SK-N-DZ (cell line): Measurements from ENCODE around the gene OCEL1.

ENCODE experiments used
- DNase-seq: peaks from one replicate; pipeline ENCODE4 v3.0.0-alpha.2; 2015; ENCODE audit warnings: low spot score

The OCEL1 gene

DNA sequence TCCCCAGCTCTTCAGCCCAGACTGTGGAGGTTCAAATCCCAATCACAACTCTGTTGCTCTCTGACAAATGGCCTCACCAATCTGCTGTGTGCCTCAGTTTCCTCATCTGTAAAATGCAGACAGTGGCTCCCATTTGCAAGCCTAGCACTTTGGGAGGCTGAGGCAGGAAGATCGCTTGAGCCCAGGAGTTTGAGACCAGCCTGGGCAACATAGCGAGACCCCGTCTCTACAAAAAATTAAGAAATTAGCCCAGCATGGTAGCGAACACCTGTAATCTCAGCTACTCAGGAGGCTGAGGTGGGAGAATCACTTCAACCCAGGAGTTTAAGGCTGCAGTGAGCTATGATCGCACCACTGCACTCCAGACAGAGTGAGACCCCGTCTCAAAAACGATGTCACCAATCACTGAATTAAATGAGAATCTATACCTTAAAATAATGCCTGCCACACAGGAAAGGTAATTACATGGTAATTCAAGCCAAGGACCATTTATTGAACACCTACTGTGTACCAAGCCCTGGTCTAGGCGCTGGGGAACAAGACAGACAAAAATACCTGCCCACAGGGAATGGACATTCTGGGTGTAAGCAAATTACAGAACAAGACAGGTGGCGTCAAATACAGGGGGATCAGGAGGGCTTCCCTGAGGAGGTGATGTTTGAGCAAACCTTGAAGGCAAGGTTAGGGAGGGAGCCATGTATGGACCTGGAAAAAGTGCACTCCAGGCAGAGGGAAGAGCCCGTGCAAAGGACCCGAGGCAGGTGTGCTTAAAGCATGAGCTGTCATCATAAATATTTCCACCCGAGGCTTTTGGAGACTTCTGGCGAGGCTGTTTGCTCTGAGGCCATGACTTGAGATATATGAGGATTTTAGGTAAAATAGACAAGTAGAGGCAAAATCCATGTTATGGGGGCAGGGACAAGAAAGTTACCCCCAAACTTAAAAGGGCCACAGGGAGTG lies 12.0 kb downstream of the OCEL1 start:
- DNase-seq, result no peak

DNA sequence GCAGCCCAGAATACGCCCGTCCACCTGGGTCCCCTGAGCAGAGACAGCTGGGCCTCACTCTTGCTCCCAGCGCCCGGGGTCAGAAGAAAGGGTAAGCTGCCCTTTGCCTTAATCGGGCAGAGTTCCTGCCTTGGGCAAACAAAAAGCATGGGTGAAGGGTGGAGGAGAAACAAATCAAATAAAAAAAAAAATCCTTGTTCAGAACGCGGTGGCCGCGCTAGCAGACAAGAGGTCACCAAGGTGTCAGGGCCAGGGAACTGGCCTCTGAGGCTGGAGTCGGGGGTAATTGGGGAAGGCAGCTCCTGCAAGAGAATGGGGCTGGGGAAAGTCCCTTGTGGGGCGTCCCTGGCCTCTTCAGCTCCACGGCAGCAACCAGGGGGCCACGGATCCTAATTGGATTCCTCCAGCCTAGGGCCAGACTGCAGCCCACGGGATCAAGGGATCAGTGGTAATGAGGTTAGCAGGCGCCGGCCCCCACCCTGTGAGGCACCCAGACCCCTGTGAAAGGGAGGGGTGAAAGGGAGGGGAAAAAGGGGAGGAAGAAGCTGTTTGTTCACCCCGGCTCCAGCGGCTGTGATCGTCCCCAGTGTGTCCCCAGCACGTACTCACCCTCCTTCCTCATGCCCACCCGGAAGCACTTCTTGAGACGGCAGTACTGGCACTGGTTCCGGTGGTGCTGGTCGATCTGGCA lies 14.2 kb downstream of the OCEL1 start:
- peak; percentile 67 for DNase-seq

DNA sequence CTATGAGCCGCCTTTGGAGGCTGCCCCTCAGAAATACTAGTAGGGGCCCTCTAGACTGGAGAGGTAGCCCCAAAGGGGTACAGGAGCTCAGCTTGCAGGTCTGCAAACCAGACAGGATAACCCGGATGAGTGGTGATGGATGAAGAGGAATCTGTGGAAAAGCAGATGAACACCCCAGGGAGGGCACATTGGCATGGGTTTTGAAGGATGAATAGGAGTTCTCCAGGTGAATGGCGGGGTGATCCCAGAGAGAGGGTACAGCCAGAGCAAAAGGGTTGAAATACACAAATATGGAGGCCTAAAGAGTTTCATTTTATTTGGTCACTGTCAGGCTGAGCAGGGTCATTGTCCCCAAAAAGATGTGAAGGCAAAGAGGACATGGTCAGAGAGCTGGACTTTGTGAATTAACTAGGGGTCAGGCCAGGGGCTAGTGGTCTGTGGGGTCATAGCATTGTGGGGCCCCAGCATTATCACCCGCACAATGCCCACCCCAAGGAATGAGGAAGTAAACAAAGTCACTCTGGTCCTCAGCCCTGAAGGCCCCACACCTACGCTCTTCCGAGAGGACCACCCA lies 14.9 kb downstream of the OCEL1 start:
- DNase-seq, result no peak

DNA sequence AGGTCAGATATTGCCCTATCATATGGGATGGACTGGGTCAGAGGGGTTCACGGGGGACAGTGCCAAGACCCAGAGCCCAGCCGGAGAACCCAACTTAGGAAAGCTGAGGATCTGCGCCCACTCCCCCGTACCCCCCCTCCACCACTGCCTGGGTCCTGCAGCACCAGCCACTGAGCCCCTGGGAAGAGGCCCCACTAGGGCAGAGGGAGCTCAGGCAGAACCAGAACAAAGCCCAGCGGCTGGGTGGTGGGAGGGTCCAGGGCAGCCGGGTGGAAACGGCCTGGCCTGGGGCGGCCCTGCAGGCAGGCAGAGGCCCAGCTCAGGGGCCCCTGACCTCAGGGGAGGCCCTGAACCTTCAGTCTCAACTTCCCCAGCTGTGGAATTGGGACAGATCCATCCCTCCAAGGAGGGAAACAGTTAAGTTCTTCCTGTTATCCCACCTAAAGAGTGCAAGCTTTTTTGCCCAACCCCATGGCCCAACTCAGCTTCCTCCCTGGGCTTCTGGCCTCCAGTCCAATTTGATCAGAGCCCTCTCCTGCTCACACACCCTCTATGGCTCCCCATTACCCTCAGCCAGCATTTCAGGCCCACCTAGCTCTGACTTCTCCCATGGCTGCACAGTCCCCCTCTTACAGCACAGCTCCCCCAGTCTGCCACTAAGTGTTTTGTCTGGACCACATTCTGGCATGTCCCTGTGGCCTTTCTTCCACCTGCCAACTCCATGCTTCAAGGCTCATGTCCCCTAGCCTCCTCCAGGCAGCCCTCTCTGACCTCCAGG lies 16.6 kb downstream of the OCEL1 start:
- no peak for DNase-seq

DNA sequence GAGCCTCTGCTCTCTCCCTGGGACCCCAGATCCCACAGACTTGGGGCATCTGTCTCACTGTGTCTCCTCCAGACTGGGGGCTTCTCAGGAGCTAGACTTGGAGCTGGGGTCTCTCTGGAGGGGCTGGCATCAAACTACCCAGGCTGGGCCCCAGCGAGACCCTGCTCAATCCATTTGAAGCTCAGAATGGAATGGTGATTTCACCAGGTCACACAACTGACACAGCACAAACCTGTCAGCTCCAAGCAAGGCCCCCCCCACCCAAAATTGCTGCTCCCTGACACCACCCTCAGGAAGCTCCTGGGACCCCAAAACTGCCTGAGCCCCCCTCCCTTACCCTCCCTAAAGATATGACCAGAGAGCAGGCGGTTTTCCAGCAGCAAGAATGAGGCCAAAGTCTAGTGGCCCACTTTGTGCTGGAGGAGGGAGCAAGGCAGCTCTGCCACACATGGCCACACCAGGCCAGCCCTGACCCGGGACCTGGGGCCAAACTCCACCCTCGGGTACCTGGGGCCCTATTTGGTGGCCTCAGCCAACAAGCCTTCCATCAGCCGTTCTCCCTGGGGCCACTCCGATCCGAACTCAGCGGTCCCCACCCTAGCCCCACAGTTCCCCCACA lies 17.3 kb downstream of the OCEL1 start:
- no peak for DNase-seq

DNA sequence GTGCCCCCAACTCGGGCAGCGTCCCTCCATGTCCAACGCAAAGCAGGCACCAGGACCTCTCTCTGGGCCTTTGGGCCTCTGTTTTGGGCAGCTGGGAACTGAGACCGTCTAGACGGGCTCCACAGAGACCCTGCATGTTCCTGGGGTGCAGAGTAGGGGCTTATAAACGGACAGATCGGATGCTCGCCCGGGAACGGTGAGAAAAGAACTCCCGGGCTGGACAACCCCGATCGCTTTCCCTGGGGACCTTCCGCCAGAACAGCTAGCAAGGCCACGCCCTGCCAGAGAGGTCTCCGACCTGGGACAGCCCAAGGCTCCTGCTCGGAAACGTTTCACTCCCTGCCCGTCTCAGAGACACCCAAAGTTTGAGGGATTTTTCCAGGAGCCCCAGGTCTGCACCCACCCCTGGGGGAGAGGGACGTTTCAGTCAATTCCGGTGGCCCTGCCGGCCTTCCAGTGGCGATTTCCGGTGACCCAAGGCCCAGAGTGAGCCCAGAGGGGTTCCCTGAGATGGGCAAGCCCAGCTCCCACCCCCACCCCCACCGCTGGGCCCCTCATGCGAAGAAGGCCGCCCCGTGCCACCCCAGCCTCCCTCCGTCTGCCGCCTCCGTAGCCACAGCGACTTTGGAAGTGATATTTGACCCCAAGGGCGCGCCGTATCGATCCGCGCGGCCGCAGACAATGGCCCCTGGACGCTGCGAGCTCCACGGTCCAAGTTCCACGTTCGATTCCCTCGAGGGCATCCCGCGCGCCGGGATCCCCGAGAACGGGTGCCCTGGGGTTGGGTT lies 18.0 kb downstream of the OCEL1 start:
- peak; percentile 69 for DNase-seq

DNA sequence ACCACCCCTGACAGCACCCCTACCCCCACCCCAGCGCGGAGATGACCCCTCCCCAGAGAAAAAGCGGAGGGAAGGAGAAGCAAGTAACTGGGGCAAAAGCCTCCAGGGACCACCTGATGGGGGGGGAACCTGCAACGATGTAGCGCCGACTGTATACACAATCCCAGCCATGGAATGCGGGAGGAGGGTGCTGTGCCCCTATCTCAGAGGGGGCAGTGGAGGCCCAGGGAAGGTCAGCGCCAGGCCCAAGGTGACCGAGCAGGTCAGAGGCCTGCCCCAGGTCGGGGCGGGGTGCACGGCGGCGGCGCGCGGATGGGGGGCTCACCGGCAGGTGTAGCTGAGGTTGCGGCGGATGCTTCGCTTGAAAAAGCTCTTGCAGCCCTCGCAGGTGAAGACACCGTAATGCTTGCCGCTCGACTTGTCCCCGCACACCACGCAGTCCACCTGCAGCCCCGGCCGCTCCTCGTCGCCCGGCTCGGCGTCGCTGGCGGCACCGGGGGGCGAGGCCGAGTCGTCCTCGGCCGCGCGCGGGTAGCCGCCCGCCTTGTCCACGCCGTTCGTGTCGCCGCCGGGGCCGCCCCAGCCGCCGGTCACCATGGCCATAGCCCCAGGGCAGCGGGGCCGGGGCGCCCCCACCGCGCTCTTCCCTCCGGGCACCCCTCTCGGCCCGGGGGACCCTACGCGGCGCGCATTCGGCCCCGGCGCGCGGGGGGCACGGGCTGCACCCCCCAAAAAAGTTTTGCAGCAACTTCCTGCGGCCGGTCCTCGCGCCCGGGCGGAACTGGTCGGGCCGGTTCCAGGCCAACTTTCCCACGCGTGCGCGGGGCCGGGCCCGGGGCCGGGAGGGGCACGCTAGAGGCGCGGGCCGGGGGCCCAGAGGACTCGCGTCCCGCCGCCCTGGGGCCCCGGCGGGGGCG lies 18.9 kb downstream of the OCEL1 start:
- DNase-seq, result no peak

DNA sequence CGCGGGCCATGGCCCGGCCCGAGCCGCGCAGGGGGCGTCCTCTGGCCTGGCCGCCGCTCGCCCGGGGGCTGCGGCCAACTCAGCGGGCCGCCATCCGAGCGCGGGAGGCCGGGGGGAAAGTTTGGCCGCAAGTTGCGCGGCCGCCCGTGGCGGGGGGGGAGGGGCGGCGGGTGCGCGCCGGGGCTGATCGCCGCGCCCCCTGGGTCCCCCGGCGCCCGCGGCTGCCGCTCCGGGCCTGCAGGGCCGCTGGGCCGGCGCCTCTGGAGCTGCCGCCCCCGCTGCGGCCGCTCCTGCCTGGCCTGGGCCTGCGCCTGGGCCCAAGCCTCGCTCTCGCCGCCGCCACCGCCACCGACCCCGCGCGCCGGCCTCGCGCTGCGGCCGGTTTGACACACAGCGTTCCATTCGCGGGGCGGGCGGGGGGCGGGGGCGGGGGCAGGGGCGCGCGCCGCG lies 19.5 kb downstream of the OCEL1 start, which contains the start of gene NR2F6:
Gene NR2F6 (minus strand): TSS at position 385 of the 450 bp plus-strand sequence. CDS start 699 bp downstream, outside the sequence.
- DNase-seq, result no peak

DNA sequence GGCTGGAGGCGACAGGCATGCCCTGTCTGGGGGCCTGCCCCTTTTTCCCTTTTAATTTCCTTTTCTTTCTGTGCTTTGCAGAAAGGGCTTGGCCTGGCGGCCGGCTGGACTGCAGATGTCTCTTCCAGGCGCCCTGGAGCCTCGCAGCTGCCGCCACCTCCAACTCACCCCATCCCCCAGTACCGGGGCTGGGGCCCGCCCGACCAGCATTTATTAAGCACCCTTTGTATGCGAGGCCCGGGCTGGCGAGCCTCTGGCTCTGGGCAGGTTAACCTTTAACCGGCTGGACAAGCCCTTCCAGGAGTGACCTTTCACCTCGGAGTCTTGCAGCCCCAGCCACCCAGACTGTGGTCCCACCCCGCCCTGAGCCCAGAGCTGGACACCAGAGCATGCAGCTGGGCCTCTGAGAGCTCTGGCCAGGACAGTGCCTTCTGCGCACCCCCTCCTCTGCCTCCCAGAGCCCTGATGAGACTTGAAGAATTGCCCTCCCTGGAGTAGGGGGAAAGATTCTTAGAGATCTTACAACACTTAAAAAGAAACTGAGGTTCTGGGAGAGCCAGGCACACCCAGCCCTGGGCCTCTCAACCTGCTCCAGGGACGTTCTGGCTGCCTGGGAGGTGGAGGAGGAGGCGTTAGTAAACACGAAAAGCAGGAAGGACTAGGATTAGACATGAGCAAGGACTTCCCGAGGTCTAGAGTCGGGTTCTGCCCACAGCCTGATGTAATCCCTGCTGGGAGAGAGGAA lies 20.8 kb downstream of the OCEL1 start:
- DNase-seq, result no peak

DNA sequence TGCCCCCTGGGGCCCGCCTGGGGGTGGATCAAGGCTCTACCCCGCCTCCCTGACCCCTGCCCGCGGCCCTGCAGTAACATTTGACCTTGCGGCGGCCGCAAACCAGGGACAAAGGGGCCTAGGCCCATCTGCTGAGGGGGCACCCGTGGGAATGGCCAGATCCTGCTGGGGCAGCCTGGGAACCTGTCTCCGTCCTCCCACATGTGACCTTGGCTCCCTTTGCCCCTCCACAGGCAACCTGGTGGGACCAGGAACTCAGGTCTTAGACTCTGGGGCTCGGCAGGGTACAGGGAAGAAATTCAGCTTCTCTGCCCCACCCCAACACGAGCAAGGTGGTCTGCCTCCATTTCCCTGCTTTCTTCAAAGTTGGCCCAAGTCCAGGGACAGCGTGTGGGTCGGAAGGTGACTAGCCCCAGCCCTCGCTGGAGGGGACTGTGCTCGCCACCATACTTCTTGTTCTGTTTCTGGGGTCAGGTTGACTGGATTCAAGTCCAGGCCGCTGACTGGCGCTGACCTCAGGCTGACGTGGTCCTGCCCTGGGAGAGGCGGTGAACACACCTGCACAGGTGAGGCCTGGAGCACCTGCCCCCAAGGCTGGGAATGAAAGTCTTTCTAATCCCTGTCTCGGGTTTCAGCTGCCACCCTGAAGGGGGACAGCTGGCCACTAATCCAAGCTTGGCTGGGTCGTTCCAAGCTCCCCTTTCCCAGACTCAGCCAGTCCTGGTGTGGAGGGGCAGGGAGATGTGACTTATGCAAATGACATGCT lies 22.2 kb downstream of the OCEL1 start:
- DNase-seq, result no peak

DNA sequence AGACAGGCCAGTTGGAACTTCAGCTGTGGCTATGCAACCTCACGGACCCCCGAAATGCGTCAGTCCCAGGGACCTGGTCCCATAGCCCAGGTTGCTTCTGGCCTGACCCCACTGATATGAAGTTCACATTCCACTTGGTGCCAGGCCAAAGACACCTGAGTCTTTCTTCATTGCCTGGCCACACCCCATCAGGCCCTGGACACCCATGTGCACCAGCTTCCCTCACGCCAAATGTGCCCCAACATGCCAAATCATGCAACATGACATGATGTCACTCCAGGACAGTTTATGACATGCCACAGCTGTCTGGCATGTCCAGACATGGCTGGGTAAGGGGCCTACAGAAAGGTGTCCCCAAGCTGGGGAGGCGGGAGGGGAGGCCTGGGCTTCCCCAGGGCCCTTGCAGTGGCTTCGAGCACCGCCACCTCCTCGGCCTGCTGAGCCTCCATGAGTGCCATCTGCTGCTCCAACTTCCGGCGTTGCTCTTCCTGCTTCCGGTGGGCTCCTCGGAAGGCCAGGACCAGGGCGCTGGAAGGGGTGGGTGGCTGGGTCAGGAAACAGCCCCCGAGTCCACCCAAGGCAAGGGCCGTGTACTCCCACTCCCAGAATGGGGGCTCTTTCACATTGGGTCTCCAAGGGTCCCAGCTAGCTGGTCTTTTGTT lies 24.0 kb downstream of the OCEL1 start:
- DNase-seq, result no peak

DNA sequence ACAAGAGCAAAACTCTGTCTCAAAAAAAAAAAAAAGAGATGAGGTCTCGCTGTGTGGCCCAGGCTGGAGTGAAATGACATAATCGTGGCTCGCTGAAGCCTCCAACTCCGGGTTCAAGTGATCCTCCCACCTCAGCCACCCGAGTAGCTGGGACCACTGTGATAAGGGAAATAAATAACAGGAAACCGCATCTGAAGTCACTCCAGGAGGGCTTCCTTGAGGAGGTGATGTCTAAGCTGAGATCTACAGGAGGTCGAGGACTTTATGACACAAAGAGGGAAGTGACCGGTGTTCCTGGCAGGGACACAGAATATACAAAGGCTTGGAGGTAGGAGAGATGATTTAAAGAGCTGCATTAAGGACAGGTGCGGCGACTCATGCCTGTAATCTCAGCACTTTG lies 28.6 kb downstream of the OCEL1 start:
- DNase-seq, result no peak

DNA sequence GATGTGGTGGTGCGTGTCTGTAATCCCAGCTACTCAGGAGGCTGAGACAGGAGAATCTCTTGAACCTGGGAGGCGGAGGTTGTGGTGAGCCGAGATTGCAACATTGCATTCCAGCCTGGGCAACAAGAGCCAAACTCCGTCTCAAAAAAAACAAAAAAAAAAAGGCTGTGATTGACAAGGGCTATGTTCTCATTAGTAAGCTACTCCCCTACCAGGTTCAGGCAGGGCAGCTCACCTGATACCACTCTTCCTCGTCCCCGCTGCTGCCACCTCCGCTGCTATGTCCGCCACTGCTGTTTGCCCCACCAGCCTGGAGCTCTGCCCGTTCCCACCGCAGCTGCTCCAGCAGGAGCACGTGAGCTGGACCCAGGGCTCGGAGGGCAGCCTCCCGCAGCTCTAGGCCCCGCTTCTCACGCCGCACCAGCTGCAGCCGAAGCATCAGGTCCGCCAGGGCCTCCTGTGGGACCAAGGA lies 29.2 kb downstream of the OCEL1 start:
- no peak for DNase-seq

DNA sequence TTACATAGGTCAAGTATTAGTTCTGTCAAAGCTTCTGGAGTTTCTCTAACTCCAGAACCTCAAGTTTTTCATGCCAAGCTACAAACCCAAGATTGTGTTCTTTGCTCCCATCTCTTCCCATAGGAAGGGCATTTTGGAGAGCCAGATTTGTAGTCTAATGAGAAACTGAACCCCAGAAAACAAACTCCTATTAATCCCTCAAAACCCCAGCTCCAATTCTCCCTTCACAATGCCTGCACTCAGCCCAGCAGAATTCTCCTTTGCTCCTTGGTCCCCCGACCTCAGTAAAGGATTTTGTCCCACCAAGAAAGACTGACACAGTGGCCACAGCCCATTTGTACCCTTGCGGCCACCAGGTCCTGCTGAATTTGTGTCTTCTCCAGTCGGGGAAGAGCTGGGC lies 30.1 kb downstream of the OCEL1 start:
- DNase-seq, result no peak

DNA sequence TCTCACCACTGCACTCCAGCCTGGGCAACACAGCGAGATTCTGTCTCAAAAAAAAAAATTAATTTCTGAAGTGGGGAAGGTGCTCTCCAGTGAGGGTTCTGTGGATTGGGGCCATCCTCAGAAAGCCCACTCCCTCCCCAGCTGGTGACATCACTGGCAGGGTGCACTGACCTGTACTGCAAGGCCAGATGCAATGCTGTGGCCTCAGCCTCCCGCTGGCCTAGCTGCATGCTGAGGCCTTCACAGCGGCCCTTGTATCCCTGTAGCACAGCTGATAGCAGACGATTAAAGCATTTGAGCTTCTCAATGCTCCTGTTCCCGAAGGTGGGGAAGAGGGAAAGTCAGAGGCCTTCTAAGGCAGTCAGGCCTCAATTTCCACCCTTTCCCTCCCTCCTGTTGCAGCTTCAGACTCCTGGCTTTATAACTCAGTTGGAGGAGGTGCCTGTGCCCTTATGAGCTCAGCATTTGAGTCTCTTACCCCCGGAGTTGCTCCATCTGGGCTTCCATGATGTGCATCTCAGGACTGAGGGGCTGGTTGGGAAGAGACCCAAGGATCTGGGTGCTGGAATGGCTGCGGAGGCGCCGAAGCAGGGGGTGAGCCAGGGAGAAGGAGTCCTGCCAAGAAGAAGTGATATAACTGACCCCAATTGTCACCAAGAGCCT lies 33.2 kb downstream of the OCEL1 start:
- DNase-seq, result no peak

DNA sequence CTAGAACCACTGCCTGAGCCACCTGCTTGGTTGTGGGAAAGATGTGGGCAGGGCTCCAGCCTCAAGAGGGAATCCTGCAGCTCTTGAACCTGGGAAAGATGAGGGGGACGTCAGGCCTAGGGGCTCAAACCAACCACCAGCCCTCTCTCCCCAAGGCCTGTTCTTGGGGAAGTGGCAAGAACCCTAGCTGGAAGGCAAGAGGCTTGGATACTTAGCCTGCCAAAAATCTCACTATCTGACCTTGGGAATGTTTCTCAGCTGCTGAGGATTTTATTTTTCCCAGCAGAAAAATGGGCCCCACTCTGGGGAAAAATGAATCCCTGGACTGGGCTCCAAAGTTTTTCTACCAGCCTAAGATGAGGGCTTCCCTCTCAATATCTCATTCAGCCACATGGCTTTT lies 33.9 kb downstream of the OCEL1 start:
- no peak for DNase-seq
